Measurements from ENCODE around the gene SLC10A7.

- TF ChIP-seq CTCF (IDR thresholded peaks at IDR 0.05) (no peak), EP300 (IDR thresholded peaks at IDR 0.05) (no peak), POLR2A (IDR thresholded peaks at IDR 0.05) (no peak), POLR2AphosphoS5 (IDR thresholded peaks at IDR 0.05) (no peak)
Measured at GRCh38 chr4:146521541-146522097, at the start of gene SLC10A7.
